Measurements from ENCODE around the gene SUSD4. TPM values are rescaled to one million over a fixed set of nuclear protein-coding genes. Genes with fewer than 3 reads are reported as not detected.

SUSD4 gene
- total RNA-seq, 1 experiment from 2014 or later = 3.5 TPM

GRCh38 chr1:223270155-223270554 is 93.8 kb downstream of the SUSD4 start:
- H4K20me1 ChIP-seq (ENCODE audit: control insufficient read depth, insufficient read depth, insufficient read length) = no peaks in the 10 kb centered on the region
- no peak overlapping the region for H3K23ac ChIP-seq (ENCODE audit: insufficient read length, low read depth, low read length)
- no peak overlapping the region for H3K14ac ChIP-seq (ENCODE audit: insufficient read depth, low read length)
- H4K5ac ChIP-seq (ENCODE audit: insufficient read length, low read depth, low read length) = no peak overlapping the region
- no peaks in the 10 kb centered on the region for H3K27me3 ChIP-seq (ENCODE audit: insufficient read depth, low read length)
- H3K4me1 ChIP-seq (ENCODE audit: insufficient read depth, low read length) = no peaks in the 10 kb centered on the region
- no peak overlapping the region for H3T11ph ChIP-seq (ENCODE audit: low read length)
- H3K9ac ChIP-seq (ENCODE audit: extremely low read depth, insufficient read length, low read length) = no peak overlapping the region
- no peak overlapping the region for H3K27ac ChIP-seq (ENCODE audit: insufficient read length, low read depth, low read length)
- H3K79me2 ChIP-seq (ENCODE audit: insufficient read depth, low read length) = no peaks in the 10 kb centered on the region
- Mint-ChIP-seq H3K4me3 (no peak overlapping the region), H3K27ac (peak overlapping the region in 1 of 3 experiments; percentile 23; a peak in 1 of 7 replicates), H3K9me3 (no peaks in the 10 kb centered on the region), H3K36me3 (ENCODE audit: insufficient read depth in 1 of 3, low read depth in 3 of 3) (no peaks in the 10 kb centered on the region), H3K27me3 (ENCODE audit: low read depth) (peaks cover 5% of the 10 kb centered on the region; the same call in 1 of the 2 replicates), H3K4me1 (peaks cover 3 to 8% of the 10 kb centered on the region in 2 experiments)
- no peak overlapping the region for H2AK5ac ChIP-seq (ENCODE audit: insufficient read length, low read length)
- no peak overlapping the region for H2BK5ac ChIP-seq (ENCODE audit: insufficient read length, low read length)
- H3K18ac ChIP-seq (ENCODE audit: insufficient read length, low read depth, low read length) = no peak overlapping the region
- no peak for DNase-seq
- H2BK15ac ChIP-seq (ENCODE audit: low read depth, low read length) = no peak overlapping the region
- no peak overlapping the region for H4K8ac ChIP-seq (replicated peaks; ENCODE audit: insufficient read length, low read depth, low read length)
- H2BK120ac ChIP-seq (ENCODE audit: low read depth, low read length, poor library complexity, severe bottlenecking) = no peak overlapping the region
- H2BK20ac ChIP-seq (ENCODE audit: low read depth, low read length, poor library complexity, severe bottlenecking) = no peak overlapping the region
- no peaks in the 10 kb centered on the region for H3K23me2 ChIP-seq (ENCODE audit: insufficient read length, low read depth, low read length, poor library complexity, severe bottlenecking)
- no peak overlapping the region for H4K91ac ChIP-seq (ENCODE audit: insufficient read length, low read depth, low read length)
- TF ChIP-seq CTCF (conservative IDR thresholded peaks at IDR 0.05) = no peak
- H3K9me3 ChIP-seq (ENCODE audit: control insufficient read depth, low read depth, low read length) = no peaks in the 10 kb centered on the region
- no peak overlapping the region for H3K4ac ChIP-seq (ENCODE audit: low read depth, low read length)
- no CpG with 5 or more reads among the region's 5 CpGs for WGBS (ENCODE audit: extremely low coverage, insufficient read length, low lambda C conversion rate)
- H3K56ac ChIP-seq (ENCODE audit: insufficient read length, low read depth, low read length) = no peak overlapping the region
- H2BK12ac ChIP-seq (ENCODE audit: insufficient read length, low read depth, low read length) = no peak overlapping the region
- H3K4me2 ChIP-seq (ENCODE audit: insufficient read depth, insufficient read length, low read length) = no peak overlapping the region
- no peak overlapping the region for H2AFZ ChIP-seq (ENCODE audit: low read length)
- H3K79me1 ChIP-seq (ENCODE audit: insufficient read depth, low read depth, low read length, poor library complexity, severe bottlenecking) = no peaks in the 10 kb centered on the region
